ENCODE measurements around the gene AMPH.

DNA sequence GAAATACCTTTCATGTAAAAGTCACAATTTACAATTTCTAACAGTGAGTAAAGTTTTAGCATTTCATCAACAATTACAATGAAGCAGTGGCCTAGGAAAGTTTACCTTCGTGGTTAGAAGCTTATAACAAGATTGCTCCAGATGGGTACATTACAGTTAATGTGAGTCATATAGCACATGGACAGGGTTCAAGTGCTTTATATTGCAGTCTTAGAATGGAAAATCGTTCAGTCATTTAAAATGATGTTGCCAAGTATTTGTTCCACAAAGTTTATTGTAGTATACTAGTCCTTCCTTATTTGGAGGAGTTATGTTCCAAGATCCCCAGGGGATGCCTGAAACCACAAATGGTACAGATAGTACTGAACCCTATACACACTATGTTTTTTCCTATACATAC is 183.1 kb downstream of the AMPH start:
- TF ChIP-seq, protein P1, sequence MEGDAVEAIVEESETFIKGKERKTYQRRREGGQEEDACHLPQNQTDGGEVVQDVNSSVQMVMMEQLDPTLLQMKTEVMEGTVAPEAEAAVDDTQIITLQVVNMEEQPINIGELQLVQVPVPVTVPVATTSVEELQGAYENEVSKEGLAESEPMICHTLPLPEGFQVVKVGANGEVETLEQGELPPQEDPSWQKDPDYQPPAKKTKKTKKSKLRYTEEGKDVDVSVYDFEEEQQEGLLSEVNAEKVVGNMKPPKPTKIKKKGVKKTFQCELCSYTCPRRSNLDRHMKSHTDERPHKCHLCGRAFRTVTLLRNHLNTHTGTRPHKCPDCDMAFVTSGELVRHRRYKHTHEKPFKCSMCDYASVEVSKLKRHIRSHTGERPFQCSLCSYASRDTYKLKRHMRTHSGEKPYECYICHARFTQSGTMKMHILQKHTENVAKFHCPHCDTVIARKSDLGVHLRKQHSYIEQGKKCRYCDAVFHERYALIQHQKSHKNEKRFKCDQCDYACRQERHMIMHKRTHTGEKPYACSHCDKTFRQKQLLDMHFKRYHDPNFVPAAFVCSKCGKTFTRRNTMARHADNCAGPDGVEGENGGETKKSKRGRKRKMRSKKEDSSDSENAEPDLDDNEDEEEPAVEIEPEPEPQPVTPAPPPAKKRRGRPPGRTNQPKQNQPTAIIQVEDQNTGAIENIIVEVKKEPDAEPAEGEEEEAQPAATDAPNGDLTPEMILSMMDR (IDR thresholded peaks at IDR 0.05), result no peak
- no peak for TF ChIP-seq POLR2A (IDR thresholded peaks at IDR 0.05)
